ENCODE data around the gene PCMTD2.

Gene PCMTD2

GRCh38 chr20:64246616-64247306 is 8.8 kb upstream of the PCMTD2 start:
- H3K36me3 ChIP-seq (ENCODE audit: control insufficient read depth, insufficient read depth, low read length), result no peaks in the 10 kb centered on the region
- H3K9me3 ChIP-seq (ENCODE audit: control insufficient read depth, low read length), result no peaks in the 10 kb centered on the region
- H3K4me1 ChIP-seq (ENCODE audit: control insufficient read depth, insufficient read depth, low read length), result no peaks in the 10 kb centered on the region
- no peak overlapping the region for H3K4me3 ChIP-seq (ENCODE audit: insufficient read depth, low read depth, low read length)
- no peak overlapping the region for H3K27ac ChIP-seq (ENCODE audit: insufficient read depth, low read depth, low read length, poor library complexity, severe bottlenecking)
- WGBS, 2 experiments, result 89 to 91% methylated on average over 10 of the region's 10 CpGs
- H3K27me3 ChIP-seq (ENCODE audit: control insufficient read depth, insufficient read depth, low read length, poor library complexity, severe bottlenecking), result peaks cover 15% of the 10 kb centered on the region

GRCh38 chr20:64247307-64247618 is 8.3 kb upstream of the PCMTD2 start:
- Histone ChIP-seq H3K4me1 (ENCODE audit: control insufficient read depth, insufficient read depth, low read length) (no peaks in the 10 kb centered on the region), H3K36me3 (ENCODE audit: control insufficient read depth, insufficient read depth, low read length) (no peaks in the 10 kb centered on the region), H3K27me3 (ENCODE audit: control insufficient read depth, insufficient read depth, low read length, poor library complexity, severe bottlenecking) (peaks cover 15% of the 10 kb centered on the region), H3K4me3 (ENCODE audit: insufficient read depth, low read depth, low read length) (no peak overlapping the region), H3K27ac (ENCODE audit: insufficient read depth, low read depth, low read length, poor library complexity, severe bottlenecking) (no peak overlapping the region), H3K9me3 (ENCODE audit: control insufficient read depth, low read length) (no peaks in the 10 kb centered on the region)
- 88 to 91% methylated on average over 9 of the region's 9 CpGs for WGBS, 2 experiments

- Histone ChIP-seq H3K9me3 (ENCODE audit: control insufficient read depth, low read length) (no peaks in the 10 kb centered on the region), H3K27ac (ENCODE audit: insufficient read depth, low read depth, low read length, poor library complexity, severe bottlenecking) (no peak overlapping the region), H3K27me3 (ENCODE audit: control insufficient read depth, insufficient read depth, low read length, poor library complexity, severe bottlenecking) (peaks cover 15% of the 10 kb centered on the region), H3K36me3 (ENCODE audit: control insufficient read depth, insufficient read depth, low read length) (no peaks in the 10 kb centered on the region), H3K4me3 (ENCODE audit: insufficient read depth, low read depth, low read length) (no peak overlapping the region), H3K4me1 (ENCODE audit: control insufficient read depth, insufficient read depth, low read length) (no peaks in the 10 kb centered on the region)
- WGBS, 2 experiments, result 84 to 87% methylated on average over 30 to 33 of the region's 33 CpGs
Measured at GRCh38 chr20:64247970-64248841, 7.3 kb upstream of the PCMTD2 start.

DNA sequence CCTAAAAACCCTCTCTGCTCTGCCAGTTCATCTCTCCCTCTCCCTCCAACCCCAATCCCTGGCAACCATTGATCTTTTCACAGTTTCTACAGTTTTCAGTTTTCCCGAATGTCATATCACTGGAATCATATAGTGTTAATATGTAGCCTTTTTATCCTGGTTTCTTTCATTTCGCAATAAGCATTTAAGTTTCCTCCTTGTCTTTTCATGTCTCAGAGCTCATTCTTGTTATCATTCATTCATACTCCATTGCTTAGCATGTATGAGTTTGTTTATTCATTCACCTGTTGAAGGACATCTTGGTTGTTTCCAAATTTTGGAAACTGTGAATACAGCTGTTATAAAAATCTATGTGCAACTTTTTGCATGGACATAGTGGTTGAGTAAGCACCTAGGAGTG is 5.5 kb upstream of the PCMTD2 start:
- H3K27ac ChIP-seq (ENCODE audit: insufficient read depth, low read depth, low read length, poor library complexity, severe bottlenecking), result no peak overlapping the region
- no peaks in the 10 kb centered on the region for H3K36me3 ChIP-seq (ENCODE audit: control insufficient read depth, insufficient read depth, low read length)
- no peaks in the 10 kb centered on the region for H3K4me1 ChIP-seq (ENCODE audit: control insufficient read depth, insufficient read depth, low read length)
- 88 to 94% methylated on average over 2 of the region's 2 CpGs for WGBS, 2 experiments
- no peak overlapping the region for H3K4me3 ChIP-seq (ENCODE audit: insufficient read depth, low read depth, low read length)
- peaks cover 15% of the 10 kb centered on the region for H3K27me3 ChIP-seq (ENCODE audit: control insufficient read depth, insufficient read depth, low read length, poor library complexity, severe bottlenecking)
- no peaks in the 10 kb centered on the region for H3K9me3 ChIP-seq (ENCODE audit: control insufficient read depth, low read length)

GRCh38 chr20:64253000-64253383 is 2.6 kb upstream of the PCMTD2 start:
- WGBS, 2 experiments, result 95 to 96% methylated on average over 4 of the region's 4 CpGs
- H3K9me3 ChIP-seq (ENCODE audit: control insufficient read depth, low read length), result no peaks in the 10 kb centered on the region
- H3K36me3 ChIP-seq (ENCODE audit: control insufficient read depth, insufficient read depth, low read length), result no peaks in the 10 kb centered on the region
- no peak overlapping the region for H3K27ac ChIP-seq (ENCODE audit: insufficient read depth, low read depth, low read length, poor library complexity, severe bottlenecking)
- H3K27me3 ChIP-seq (ENCODE audit: control insufficient read depth, insufficient read depth, low read length, poor library complexity, severe bottlenecking), result peaks cover 15% of the 10 kb centered on the region
- no peak overlapping the region for H3K4me3 ChIP-seq (ENCODE audit: insufficient read depth, low read depth, low read length)
- peaks cover 7% of the 10 kb centered on the region for H3K4me1 ChIP-seq (ENCODE audit: control insufficient read depth, insufficient read depth, low read length)

- Histone ChIP-seq H3K4me1 (ENCODE audit: control insufficient read depth, insufficient read depth, low read length) (peaks cover 7% of the 10 kb centered on the region), H3K27me3 (ENCODE audit: control insufficient read depth, insufficient read depth, low read length, poor library complexity, severe bottlenecking) (peaks cover 15% of the 10 kb centered on the region), H3K4me3 (ENCODE audit: insufficient read depth, low read depth, low read length) (no peak overlapping the region), H3K36me3 (ENCODE audit: control insufficient read depth, insufficient read depth, low read length) (no peaks in the 10 kb centered on the region), H3K27ac (ENCODE audit: insufficient read depth, low read depth, low read length, poor library complexity, severe bottlenecking) (no peak overlapping the region), H3K9me3 (ENCODE audit: control insufficient read depth, low read length) (no peaks in the 10 kb centered on the region)
- WGBS, 2 experiments, result 89 to 95% methylated on average over 4 of the region's 4 CpGs
Measured at GRCh38 chr20:64253443-64253842, 2.1 kb upstream of the PCMTD2 start.

DNA sequence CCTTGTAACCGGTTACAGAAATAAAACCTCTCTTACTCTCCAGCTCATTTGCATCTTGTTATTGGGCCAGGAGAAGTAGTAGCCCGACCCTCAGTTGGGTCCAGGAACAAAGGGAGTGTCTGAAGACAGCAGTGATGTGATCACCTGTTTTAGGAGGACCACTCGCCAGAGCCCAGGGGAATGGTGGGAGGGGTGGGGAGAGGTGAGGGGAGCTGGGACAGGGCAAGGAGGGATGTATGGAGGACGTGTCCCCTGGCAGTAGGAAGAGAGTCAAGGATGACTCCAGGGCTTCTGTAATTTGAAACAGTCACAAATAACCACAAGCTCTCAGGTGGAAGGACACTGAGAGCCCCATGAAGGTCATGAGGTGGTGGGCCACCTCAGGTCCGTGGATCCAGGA is 1.4 kb upstream of the PCMTD2 start:
- Histone ChIP-seq H3K27ac (ENCODE audit: insufficient read depth, low read depth, low read length, poor library complexity, severe bottlenecking) (no peak overlapping the region), H3K36me3 (ENCODE audit: control insufficient read depth, insufficient read depth, low read length) (no peaks in the 10 kb centered on the region), H3K9me3 (ENCODE audit: control insufficient read depth, low read length) (no peaks in the 10 kb centered on the region), H3K27me3 (ENCODE audit: control insufficient read depth, insufficient read depth, low read length, poor library complexity, severe bottlenecking) (peaks cover 15% of the 10 kb centered on the region), H3K4me3 (ENCODE audit: insufficient read depth, low read depth, low read length) (no peak overlapping the region), H3K4me1 (ENCODE audit: control insufficient read depth, insufficient read depth, low read length) (peaks cover 7% of the 10 kb centered on the region)
- WGBS, 2 experiments, result 90 to 91% methylated on average over 4 to 5 of the region's 5 CpGs

GRCh38 chr20:64254571-64255360 is 782 bp upstream of the PCMTD2 start:
- Histone ChIP-seq H3K36me3 (ENCODE audit: control insufficient read depth, insufficient read depth, low read length) (no peaks in the 10 kb centered on the region), H3K27me3 (ENCODE audit: control insufficient read depth, insufficient read depth, low read length, poor library complexity, severe bottlenecking) (peaks cover 11% of the 10 kb centered on the region), H3K4me3 (ENCODE audit: insufficient read depth, low read depth, low read length) (peak overlapping the region; percentile 87), H3K4me1 (ENCODE audit: control insufficient read depth, insufficient read depth, low read length) (peaks cover 7% of the 10 kb centered on the region), H3K9me3 (ENCODE audit: control insufficient read depth, low read length) (no peaks in the 10 kb centered on the region), H3K27ac (ENCODE audit: insufficient read depth, low read depth, low read length, poor library complexity, severe bottlenecking) (no peak overlapping the region)
- 76% methylated on average over 28 of the region's 28 CpGs for WGBS, 2 experiments

DNA sequence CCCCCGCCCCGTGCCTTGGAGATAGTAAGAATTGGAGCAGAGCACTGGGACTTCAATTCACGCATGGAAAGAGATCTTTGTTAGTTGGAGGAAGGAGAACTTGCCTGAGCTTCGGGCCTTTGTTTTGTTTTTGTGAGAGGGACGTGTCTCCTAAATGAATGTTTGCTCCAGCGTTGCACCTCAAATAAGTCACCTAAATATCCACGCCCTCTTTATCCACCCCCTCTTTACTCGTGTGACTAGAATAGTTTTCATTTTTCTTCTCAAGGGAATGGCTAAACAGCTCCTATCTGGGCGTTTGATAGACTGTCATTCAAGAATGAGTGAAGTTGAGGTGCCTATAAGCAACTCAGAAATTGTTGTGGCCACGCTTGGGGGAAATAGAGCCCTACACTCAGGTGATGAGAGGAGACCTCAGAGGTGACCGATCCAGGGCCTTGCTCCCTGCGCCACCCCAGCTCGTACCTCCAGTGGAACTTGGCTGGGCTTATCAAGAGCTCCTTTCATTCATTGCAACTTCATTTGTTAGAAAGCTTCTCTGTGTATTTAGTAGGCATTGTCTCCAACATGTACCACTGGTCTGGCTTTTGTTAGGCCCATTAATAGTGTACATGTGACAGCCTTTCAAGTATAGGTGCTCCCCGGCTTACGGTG is 861 bp downstream of the PCMTD2 start:
- Histone ChIP-seq H3K36me3 (ENCODE audit: control insufficient read depth, insufficient read depth, low read length) (no peaks in the 10 kb centered on the region), H3K27ac (ENCODE audit: insufficient read depth, low read depth, low read length, poor library complexity, severe bottlenecking) (no peak overlapping the region), H3K4me1 (ENCODE audit: control insufficient read depth, insufficient read depth, low read length) (peaks cover 7% of the 10 kb centered on the region), H3K4me3 (ENCODE audit: insufficient read depth, low read depth, low read length) (peak overlapping the region; percentile 87), H3K27me3 (ENCODE audit: control insufficient read depth, insufficient read depth, low read length, poor library complexity, severe bottlenecking) (no peaks in the 10 kb centered on the region), H3K9me3 (ENCODE audit: control insufficient read depth, low read length) (no peaks in the 10 kb centered on the region)
- 39 to 43% methylated on average over 15 of the region's 15 CpGs for WGBS, 2 experiments

Data from ectodermal cell (in vitro differentiated cells).